IMR-90 (cell line): ENCODE results near the gene DYRK1A. TPM values are rescaled to one million over a fixed set of nuclear protein-coding genes. Genes with fewer than 3 reads are reported as not detected.

ENCODE experiments used
- ATAC-seq: fragments of 200-7000 bp; cut with Tn5 transposase; 2 replicates; pipeline ENCODE4 v1.9.1; 2020; ENCODE audit warnings: low read depth, mild to moderate bottlenecking, moderate library complexity
- BruUV-seq: library from RNA; stranded (reverse); fragments of 400-500 nt; replicated peaks from 2 replicates; lab custom pipeline; 2021; lab: Mats Ljungman, UMichigan
- CTCF ChIA-PET: fragments of 300-600 bp; formaldehyde crosslinking; extraction: SDS; loops from one replicate; lab custom pipeline; 2021; ENCODE audit warnings: antibody characterized with exemption; lab: Yijun Ruan, JAX
- POLR2A ChIA-PET: fragments of 300-600 bp; sonication (Branson Sonifier 250); formaldehyde crosslinking; loops from one replicate; lab custom pipeline; 2022; ENCODE audit warnings: antibody characterized with exemption; ENCODE audit not compliant: unreplicated experiment; lab: Charles Lee
- DNase-seq: peaks from one replicate; pipeline ENCODE4 v3.0.0; 2013
- H2AFZ ChIP-seq: replicated peaks from 2 replicates; pipeline ENCODE3; 2013; ENCODE audit warnings: low read length, mild to moderate bottlenecking; ENCODE audit not compliant: poor library complexity
- H2AK5ac ChIP-seq: 2 replicates; pipeline ENCODE4 v1.6.1; 2013; ENCODE audit warnings: low read depth, low read length, inconsistent platforms
- H2AK9ac ChIP-seq: replicated peaks from 2 replicates; pipeline ENCODE3; 2013; ENCODE audit warnings: mild to moderate bottlenecking, low read depth, low read length, moderate library complexity; ENCODE audit not compliant: poor library complexity
- H2BK120ac ChIP-seq: 2 replicates; pipeline ENCODE4 v1.6.1; 2013; ENCODE audit warnings: low read depth, low read length, inconsistent platforms
- H2BK15ac ChIP-seq: 3 replicates; pipeline ENCODE4 v1.6.1; 2013; ENCODE audit warnings: low read depth, low read length, inconsistent platforms
- H2BK20ac ChIP-seq: 2 replicates; pipeline ENCODE4 v1.6.1; 2013; ENCODE audit warnings: low read depth, mild to moderate bottlenecking, inconsistent platforms, low read length, moderate library complexity
- H2BK5ac ChIP-seq: 2 replicates; pipeline ENCODE4 v1.6.1; 2013; ENCODE audit warnings: mild to moderate bottlenecking, low read depth, low read length, inconsistent platforms; ENCODE audit not compliant: poor library complexity, severe bottlenecking
- H3K14ac ChIP-seq: replicated peaks from 2 replicates; pipeline ENCODE4 v1.6.1; 2013; ENCODE audit warnings: low read depth, low read length, inconsistent platforms
- H3K18ac ChIP-seq: 2 replicates; pipeline ENCODE4 v1.6.1; 2013; ENCODE audit warnings: low read depth, low read length, control low read depth
- H3K23ac ChIP-seq: 2 replicates; pipeline ENCODE4 v1.6.1; 2013; ENCODE audit warnings: low read depth, low read length, inconsistent platforms
- H3K27ac ChIP-seq: 2 replicates; pipeline ENCODE4 v1.5.1; 2013; ENCODE audit warnings: mild to moderate bottlenecking, control low read depth, low read length; ENCODE audit not compliant: insufficient read depth
- H3K27me3 ChIP-seq: 2 replicates; pipeline ENCODE4 v1.6.1; 2013; ENCODE audit warnings: low read length; ENCODE audit not compliant: control insufficient read depth, insufficient read depth
- H3K36me3 ChIP-seq: 2 replicates; pipeline ENCODE4 v1.6.1; 2013; ENCODE audit warnings: low read length, mixed read lengths; ENCODE audit not compliant: control insufficient read depth, insufficient read depth
- H3K4ac ChIP-seq: 2 replicates; pipeline ENCODE4 v1.6.1; 2013; ENCODE audit warnings: low read depth, low read length, inconsistent platforms
- H3K4me1 ChIP-seq: 2 replicates; pipeline ENCODE4 v1.6.1; 2013; ENCODE audit warnings: low read length, mixed read lengths; ENCODE audit not compliant: control insufficient read depth, insufficient read depth
- H3K4me2 ChIP-seq: 2 replicates; pipeline ENCODE4 v1.6.1; 2013; ENCODE audit warnings: low read depth, mild to moderate bottlenecking, control low read depth, low read length, moderate library complexity
- H3K4me3 ChIP-seq: 2 replicates; pipeline ENCODE4 v1.5.1; 2013; ENCODE audit warnings: low read depth, mild to moderate bottlenecking, control low read depth, low read length, moderate library complexity; ENCODE audit not compliant: insufficient read depth
- H3K56ac ChIP-seq: 2 replicates; pipeline ENCODE4 v1.6.1; 2013; ENCODE audit warnings: low read length, inconsistent platforms; ENCODE audit not compliant: insufficient read depth; ENCODE audit errors: extremely low read depth
- H3K79me1 ChIP-seq, 2 experiments: 2 replicates each; pipeline ENCODE4 v1.6.1; 2013; ENCODE audit warnings: low read length in 2 of 2, inconsistent platforms in 1 of 2, low read depth in 1 of 2
- H3K9ac ChIP-seq: 2 replicates; pipeline ENCODE4 v1.6.1; 2013; ENCODE audit warnings: low read depth, low read length, control low read depth
- H3K9me1 ChIP-seq: 2 replicates; pipeline ENCODE4 v1.6.1; 2013; ENCODE audit warnings: low read length, inconsistent platforms; ENCODE audit not compliant: insufficient read depth
- H3K9me3 ChIP-seq: 2 replicates; pipeline ENCODE4 v1.6.1; 2013; ENCODE audit warnings: low read length; ENCODE audit not compliant: control insufficient read depth, insufficient read depth
- H4K20me1 ChIP-seq: 2 replicates; pipeline ENCODE4 v1.6.1; 2013; ENCODE audit warnings: low read length, inconsistent platforms; ENCODE audit not compliant: insufficient read depth
- H4K5ac ChIP-seq: 2 replicates; pipeline ENCODE4 v1.6.1; 2013; ENCODE audit warnings: mild to moderate bottlenecking, low read depth, low read length, control low read depth
- H4K8ac ChIP-seq, 2 experiments: 2 replicates each; pipeline ENCODE4 v1.6.1; 2013; ENCODE audit warnings: low read depth in 2 of 2, low read length in 2 of 2, control low read depth in 1 of 2, inconsistent platforms in 1 of 2
- H4K91ac ChIP-seq: 2 replicates; pipeline ENCODE4 v1.6.1; 2013; ENCODE audit warnings: low read depth, low read length, inconsistent platforms; ENCODE audit not compliant: insufficient read depth
- CHD1 ChIP-seq: IDR thresholded peaks from 2 replicates; pipeline ENCODE4 v1.6.1; 2012; ENCODE audit warnings: low read depth, low read length, improper control_type of control experiment
- MXI1 ChIP-seq: IDR thresholded peaks from 2 replicates; pipeline ENCODE4 v1.6.1; 2012; ENCODE audit warnings: low read depth, mild to moderate bottlenecking, low read length, moderate library complexity, borderline replicate concordance
- NFE2L2 ChIP-seq: fragments of 150-350 bp; IDR thresholded peaks from 2 replicates; pipeline ENCODE4 v1.6.1; 2016; ENCODE audit warnings: low read depth, mild to moderate bottlenecking, low read length
- RCOR1 ChIP-seq: IDR thresholded peaks from 2 replicates; pipeline ENCODE4 v1.6.1; 2012; ENCODE audit warnings: mild to moderate bottlenecking, low read length, improper control_type of control experiment; ENCODE audit not compliant: insufficient replicate concordance
- USF2 ChIP-seq: fragments of 150-350 bp; IDR thresholded peaks from 2 replicates; pipeline ENCODE4 v1.6.1; 2017; ENCODE audit warnings: mild to moderate bottlenecking, antibody characterized with exemption, low read length, low read depth
- WGBS, 2 experiments: methylation state at CpG; one replicate each; pipeline versions ENCODE4 v1.1.5 to v1.1.7; 2013; ENCODE audit warnings: missing lambda C conversion rate in 2 of 2; ENCODE audit not compliant: insufficient read length in 1 of 2; ENCODE audit errors: extremely low coverage in 2 of 2; 5-methylcytosine and 5-hydroxymethylcytosine counted together
- dilution Hi-C: fragments of 300-500 bp; cut with HindIII; formaldehyde crosslinking; loops from one replicate; pipeline ENCODE4 v1.14.3; 2018; ENCODE audit warnings: low sequenced_read_pairs; ENCODE audit not compliant: unreplicated experiment
- in situ Hi-C: fragments of 300-500 bp; cut with MboI; formaldehyde crosslinking; loops from 3 replicates; pipeline ENCODE4 v1.14.3; 2019; ENCODE audit warnings: low sequenced_read_pairs, inconsistent platforms, mixed read lengths
- intact Hi-C: fragments of 100-400 bp; cut with micrococcal nuclease; formaldehyde crosslinking; loops from 2 replicates; pipeline ENCODE4 v1.10.0; 2022
- polyA plus RNA-seq, 3 experiments: library from polyadenylated mRNA; depleted of rRNA; stranded (reverse); fragments of >200 nt; gene quantifications; 2 replicates each; pipeline ENCODE4 v1.2.3, GENCODE V29; 2012; ENCODE audit warnings: low replicate concordance in 1 of 3
- total RNA-seq: library from RNA; depleted of rRNA; stranded (reverse); fragments of >200 nt; gene quantifications from 2 replicates; pipeline ENCODE4 v1.2.3, GENCODE V29; 2012

DYRK1A gene
- total and polyA plus RNA-seq, 2 of the 4 experiments (the other 2 are of a cell fraction), result 18.6 to 50.5 TPM

GRCh38 chr21:37369307-37369854, 2.8 kb downstream of the DYRK1A start:
- H4K91ac ChIP-seq, result no peak overlapping the region; the same call in 1 of the 2 replicates
- H3K4me1 ChIP-seq, result peaks cover 3% of the 10 kb centered on the region; the same call in 1 of the 2 replicates
- BruUV-seq, result TSS peak; percentile 14
- H3K56ac ChIP-seq, result no peak overlapping the region
- H2BK5ac ChIP-seq, result peak overlapping the region; percentile 51
- POLR2A ChIA-PET, result interaction anchor here (0.7 to 1.4 kb wide), 2 partner anchors 195 to 1704 kb away, joined by 3 to 6 read pairs; no protein-coding TSS in a partner anchor
- H3K9ac ChIP-seq, result no peak overlapping the region
- no peak overlapping the region for H3K4ac ChIP-seq
- DNase-seq, result no peak
- H3K9me3 ChIP-seq, result no peaks in the 10 kb centered on the region
- no peak overlapping the region for H2AK9ac ChIP-seq
- H3K18ac ChIP-seq, result no peak overlapping the region
- intact Hi-C loops, result loop anchor here (2.0 to 5.0 kb wide), 3 partner anchors 93 to 213 kb away; no protein-coding TSS in a partner anchor
- H3K14ac ChIP-seq, result no peak overlapping the region
- no peak overlapping the region for H4K8ac ChIP-seq
- peak overlapping the region; percentile 6; the same call in 1 of the 2 replicates for H3K4me3 ChIP-seq
- H3K4me2 ChIP-seq, result peak overlapping the region; percentile 92
- no peak overlapping the region for H3K27ac ChIP-seq
- in situ Hi-C loops, result no loop called here
- H2AK5ac ChIP-seq, result peak overlapping the region; percentile 67; the same call in 1 of the 2 replicates
- H2BK20ac ChIP-seq, result no peak overlapping the region
- dilution Hi-C loops, result no loop called here
- CTCF ChIA-PET, result interaction anchor here (0.9 to 1.2 kb wide), 2 partner anchors 35 to 66 kb away, joined by 3 to 5 read pairs; no protein-coding TSS in a partner anchor
- H3K27me3 ChIP-seq, result no peaks in the 10 kb centered on the region
- no peak overlapping the region for H2BK15ac ChIP-seq
- H3K36me3 ChIP-seq, result no peaks in the 10 kb centered on the region
- peaks cover 13% of the 10 kb centered on the region for H3K9me1 ChIP-seq
- no peak overlapping the region for H2BK120ac ChIP-seq
- H4K20me1 ChIP-seq, result peaks cover 55% of the 10 kb centered on the region
- no CpG with 5 or more reads among the region's 3 CpGs for WGBS, 2 experiments
- H4K5ac ChIP-seq, result no peak overlapping the region
- H2AFZ ChIP-seq, result no peak overlapping the region
- peak overlapping the region; percentile 54; the same call in 1 of the 2 replicates for H3K23ac ChIP-seq
- peaks cover 3 to 33% of the 10 kb centered on the region in 2 experiments; a peak in 2 of 4 replicates for H3K79me1 ChIP-seq
- TF ChIP-seq CHD1 (no peak), NFE2L2 (no peak), USF2 (no peak), RCOR1 (no peak), MXI1 (no peak)
- ATAC-seq, result no peak
